Left ventricle myocardium inferior (tissue), 1 donor: ENCODE results near the gene KDM2B. TPM values are rescaled to one million over a fixed set of nuclear protein-coding genes. Genes with fewer than 3 reads are reported as not detected.

Source experiments
- DNase-seq: peaks from one replicate; pipeline ENCODE4 v3.0.0-alpha.2; 2020
- H3K27ac ChIP-seq: fragments of 200-600 bp; replicated peaks from 2 replicates; pipeline ENCODE4 v1.8.0; 2021
- H3K27me3 ChIP-seq: fragments of 200-600 bp; 2 replicates; pipeline ENCODE4 v1.8.0; 2021; ENCODE audit warnings: low read depth
- H3K36me3 ChIP-seq: fragments of 200-600 bp; 2 replicates; pipeline ENCODE4 v1.8.0; 2021
- H3K4me1 ChIP-seq: fragments of 200-600 bp; 2 replicates; pipeline ENCODE4 v1.8.0; 2021
- H3K4me3 ChIP-seq: fragments of 200-600 bp; 2 replicates; pipeline ENCODE4 v1.8.0; 2021; ENCODE audit warnings: mild to moderate bottlenecking, moderate library complexity
- H3K9me3 ChIP-seq: fragments of 200-600 bp; replicated peaks from 2 replicates; pipeline ENCODE4 v1.8.0; 2021
- intact Hi-C: fragments of 100-400 bp; cut with micrococcal nuclease; formaldehyde crosslinking; loops from one replicate; pipeline ENCODE4 v1.11.0; 2022
- total RNA-seq: library from RNA; stranded (reverse); fragmentation: NEBNext Ultra II Directional; extraction: Animal tissue kit (Norgen Biotek cat#: 25700); gene quantifications from one replicate; pipeline ENCODE4 v1.2.1, GENCODE V29; 2021
- TF ChIP-seq, protein P1 (sequence below): fragments of 200-600 bp; IDR thresholded peaks from 2 replicates; pipeline ENCODE4 v1.8.0; 2021; ENCODE audit warnings: antibody characterized with exemption, mild to moderate bottlenecking, borderline replicate concordance
- donor health status: DM: no; HTN: yes; CAD: no; lungs with severe emphysema.

The KDM2B gene
- total RNA-seq, 1 donor from 2014 or later = 13.0 TPM

DNA sequence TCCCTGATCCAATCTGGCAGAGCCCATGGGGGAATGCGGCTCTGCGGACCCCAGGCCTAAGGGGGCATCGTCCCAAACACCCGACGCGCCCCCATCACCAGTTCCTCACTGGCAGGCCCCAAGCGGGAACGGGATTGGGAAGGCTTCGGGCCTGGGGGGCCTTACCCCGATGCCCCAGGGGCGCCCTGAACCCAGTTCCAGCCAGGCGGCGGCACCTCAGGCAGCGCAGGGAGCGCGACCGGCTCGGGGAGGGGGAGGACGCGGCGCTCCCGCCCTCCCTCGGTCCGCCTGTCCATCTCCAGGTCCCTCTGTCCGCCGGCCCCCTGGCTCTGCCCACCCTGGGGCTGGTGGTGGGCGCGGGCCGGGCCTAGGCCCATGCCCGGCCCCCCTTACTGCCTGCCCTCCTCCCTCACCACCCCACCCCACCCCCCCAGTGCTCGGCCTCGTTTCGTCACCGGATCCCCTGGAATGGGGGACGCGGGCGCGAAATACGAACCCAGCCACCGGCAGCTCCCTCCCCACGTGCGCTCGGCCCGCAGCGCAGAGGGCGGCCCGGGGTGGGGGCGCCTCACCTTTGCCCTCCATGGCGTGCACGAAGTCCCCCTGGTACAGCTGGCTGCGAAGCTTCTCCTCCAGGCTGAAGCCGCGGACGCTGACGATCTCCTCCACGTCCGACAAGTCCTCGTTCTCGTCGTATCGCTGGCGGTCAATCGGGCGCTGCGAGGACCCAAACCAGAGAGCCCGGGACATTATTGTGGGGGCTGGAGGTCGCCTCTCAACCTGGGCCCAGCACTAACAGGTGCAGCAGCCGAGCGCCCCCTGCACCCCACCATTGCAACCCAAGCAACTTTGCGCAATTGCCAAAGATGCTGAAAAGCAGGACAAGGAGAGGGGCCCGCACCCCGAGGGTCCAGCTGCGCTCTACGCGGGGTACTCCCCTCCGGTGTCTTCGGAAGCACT, 2.3 kb downstream of the KDM2B start:
- peak; percentile 21 for DNase-seq
- H3K27me3 ChIP-seq = no peaks in the 10 kb centered on the region
- peak overlapping the region; percentile 87 for H3K27ac ChIP-seq
- H3K36me3 ChIP-seq = peaks cover 23% of the 10 kb centered on the region
- intact Hi-C loops = no loop called here
- no peaks in the 10 kb centered on the region for H3K9me3 ChIP-seq
- H3K4me1 ChIP-seq = peaks cover 62% of the 10 kb centered on the region
- TF ChIP-seq, protein P1, sequence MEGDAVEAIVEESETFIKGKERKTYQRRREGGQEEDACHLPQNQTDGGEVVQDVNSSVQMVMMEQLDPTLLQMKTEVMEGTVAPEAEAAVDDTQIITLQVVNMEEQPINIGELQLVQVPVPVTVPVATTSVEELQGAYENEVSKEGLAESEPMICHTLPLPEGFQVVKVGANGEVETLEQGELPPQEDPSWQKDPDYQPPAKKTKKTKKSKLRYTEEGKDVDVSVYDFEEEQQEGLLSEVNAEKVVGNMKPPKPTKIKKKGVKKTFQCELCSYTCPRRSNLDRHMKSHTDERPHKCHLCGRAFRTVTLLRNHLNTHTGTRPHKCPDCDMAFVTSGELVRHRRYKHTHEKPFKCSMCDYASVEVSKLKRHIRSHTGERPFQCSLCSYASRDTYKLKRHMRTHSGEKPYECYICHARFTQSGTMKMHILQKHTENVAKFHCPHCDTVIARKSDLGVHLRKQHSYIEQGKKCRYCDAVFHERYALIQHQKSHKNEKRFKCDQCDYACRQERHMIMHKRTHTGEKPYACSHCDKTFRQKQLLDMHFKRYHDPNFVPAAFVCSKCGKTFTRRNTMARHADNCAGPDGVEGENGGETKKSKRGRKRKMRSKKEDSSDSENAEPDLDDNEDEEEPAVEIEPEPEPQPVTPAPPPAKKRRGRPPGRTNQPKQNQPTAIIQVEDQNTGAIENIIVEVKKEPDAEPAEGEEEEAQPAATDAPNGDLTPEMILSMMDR = no peak
- H3K4me3 ChIP-seq = peak overlapping the region; percentile 74

DNA sequence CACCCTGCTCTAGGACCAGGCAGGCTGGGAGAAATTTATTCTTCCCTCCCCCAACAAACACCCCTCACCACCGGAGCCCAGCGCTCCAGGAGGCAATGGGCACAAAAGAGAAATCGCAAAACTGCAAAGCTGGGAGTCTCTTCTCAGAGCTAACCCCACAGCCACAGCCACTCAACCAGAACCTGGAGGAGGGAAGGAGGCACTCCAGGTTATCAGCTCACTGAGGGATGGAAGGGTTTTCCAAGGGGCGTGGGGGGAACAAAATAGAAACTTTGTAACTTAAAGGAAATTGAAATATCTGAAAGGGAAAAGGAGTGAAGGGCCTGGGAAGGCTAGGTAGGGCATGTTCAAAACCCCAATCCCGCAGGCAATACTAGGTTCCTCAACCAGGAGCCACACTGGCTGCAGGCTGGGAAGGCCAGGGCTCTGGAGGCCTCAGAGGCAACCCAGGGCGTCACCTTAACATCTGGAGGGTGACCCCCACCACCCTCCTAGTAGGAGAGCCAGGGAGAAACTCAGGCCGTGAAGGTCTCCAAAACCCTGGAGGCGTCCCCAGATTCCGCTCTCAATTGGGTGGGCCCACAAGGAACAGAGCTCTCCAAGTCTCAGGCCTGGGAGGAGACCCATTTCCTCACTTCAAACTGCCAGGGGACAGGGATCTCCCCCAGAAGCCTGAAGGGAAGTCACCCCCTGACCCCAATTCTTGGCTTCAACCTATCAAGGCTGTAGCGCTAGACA, 3.2 kb downstream of the KDM2B start:
- TF ChIP-seq, protein P1 = no peak
- H3K4me3 ChIP-seq = peak overlapping the region; percentile 74
- intact Hi-C loops = no loop called here
- DNase-seq = no peak
- peak overlapping the region; percentile 87 for H3K27ac ChIP-seq
- no peaks in the 10 kb centered on the region for H3K9me3 ChIP-seq
- H3K36me3 ChIP-seq = peaks cover 27% of the 10 kb centered on the region
- H3K4me1 ChIP-seq = peaks cover 59% of the 10 kb centered on the region
- no peaks in the 10 kb centered on the region for H3K27me3 ChIP-seq

DNA sequence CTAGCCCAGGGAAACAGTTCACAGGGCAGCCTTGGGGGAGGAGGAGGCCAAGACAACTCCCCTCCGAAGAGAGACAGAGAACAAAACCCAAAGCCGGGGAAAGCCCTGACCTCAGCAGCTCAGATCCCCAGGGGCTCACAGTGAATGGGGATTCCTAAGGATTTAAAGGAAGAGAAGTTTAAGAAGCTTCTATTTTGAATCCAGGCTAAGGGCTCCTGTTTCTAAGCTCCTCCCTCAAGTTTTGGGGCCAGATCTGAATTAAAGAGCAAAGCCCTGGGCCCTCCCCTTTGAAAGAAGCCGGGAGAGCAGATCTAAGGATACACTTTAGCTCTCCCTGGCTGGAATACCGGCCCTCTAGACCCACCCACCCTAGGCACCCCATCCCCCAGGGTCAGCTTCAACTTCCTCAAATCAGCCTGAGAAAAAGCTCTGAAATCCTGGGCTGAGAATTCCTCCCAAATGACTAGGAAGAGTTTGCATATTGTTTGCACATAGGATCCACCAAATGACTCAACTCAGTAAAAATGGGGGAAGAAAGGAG, 3.9 kb downstream of the KDM2B start:
- intact Hi-C loops = no loop called here
- peak overlapping the region; percentile 87 for H3K27ac ChIP-seq
- H3K36me3 ChIP-seq = peaks cover 28% of the 10 kb centered on the region
- H3K4me1 ChIP-seq = peaks cover 52% of the 10 kb centered on the region
- no peaks in the 10 kb centered on the region for H3K9me3 ChIP-seq
- H3K27me3 ChIP-seq = no peaks in the 10 kb centered on the region
- TF ChIP-seq, protein P1 = no peak
- no peak for DNase-seq
- no peak overlapping the region for H3K4me3 ChIP-seq

DNA sequence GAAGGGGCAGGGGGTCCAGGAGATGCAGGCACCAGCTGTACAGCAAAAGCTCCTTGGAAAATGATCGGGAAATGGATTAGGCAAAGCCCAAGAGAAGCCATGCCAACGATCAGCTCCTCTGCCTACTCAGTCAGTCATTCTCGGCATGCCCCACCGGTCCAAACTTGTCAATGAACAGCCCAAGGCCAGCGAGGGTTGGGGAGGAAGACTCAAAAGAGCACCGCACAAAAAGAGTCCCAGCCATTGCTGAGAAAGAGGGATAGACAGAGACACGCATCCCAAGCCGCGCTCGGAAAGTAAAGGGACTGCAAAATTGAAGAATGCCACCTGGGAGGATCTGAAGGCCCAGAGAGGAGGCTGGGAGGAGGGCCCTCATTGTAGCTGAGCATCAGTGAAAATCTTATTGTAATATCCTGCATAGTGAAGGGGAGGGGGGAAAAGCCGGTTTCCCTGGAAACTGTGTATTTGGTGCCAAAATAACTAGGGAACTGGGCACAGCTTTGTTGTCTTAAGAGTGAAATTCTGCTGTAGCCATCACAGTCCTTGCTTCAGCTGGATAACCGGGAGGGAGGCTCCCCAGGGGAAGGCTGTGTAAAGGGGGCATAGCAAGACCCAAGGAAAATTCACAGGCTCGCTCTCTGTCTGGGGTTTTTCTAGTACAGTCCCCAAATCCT, 4.7 kb downstream of the KDM2B start:
- TF ChIP-seq, protein P1 = no peak
- intact Hi-C loops = no loop called here

DNA sequence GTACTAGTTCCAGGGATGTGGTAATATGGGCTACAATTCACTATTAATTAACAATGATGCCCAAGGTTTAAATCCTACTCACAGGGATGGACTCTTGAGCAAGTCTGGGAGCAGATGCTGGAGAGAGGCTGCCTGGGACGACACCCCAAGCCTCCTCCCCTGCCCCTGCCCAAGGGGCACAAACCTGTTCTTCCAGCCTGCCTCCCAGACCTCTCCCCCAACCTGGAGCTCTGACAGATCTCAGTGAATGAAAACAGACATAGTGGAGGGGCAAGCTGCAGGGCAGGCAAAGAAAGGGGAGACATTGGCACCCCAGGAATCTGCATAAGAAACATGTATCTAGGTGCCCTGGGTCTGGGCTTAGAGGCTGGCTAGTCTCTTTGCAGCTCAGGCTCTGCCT, 5.8 kb downstream of the KDM2B start:
- TF ChIP-seq, protein P1 = no peak
- peaks cover 35% of the 10 kb centered on the region for H3K36me3 ChIP-seq
- no peaks in the 10 kb centered on the region for H3K27me3 ChIP-seq
- H3K27ac ChIP-seq = no peak overlapping the region
- H3K9me3 ChIP-seq = no peaks in the 10 kb centered on the region
- H3K4me1 ChIP-seq = peaks cover 37% of the 10 kb centered on the region
- H3K4me3 ChIP-seq = no peak overlapping the region
- intact Hi-C loops = no loop called here
- no peak for DNase-seq

More for the DNA sequence above, 4.7 kb downstream of the KDM2B start:
- Histone ChIP-seq H3K27ac (peak overlapping the region; percentile 87), H3K36me3 (peaks cover 33% of the 10 kb centered on the region), H3K4me3 (no peak overlapping the region), H3K9me3 (no peaks in the 10 kb centered on the region), H3K4me1 (peaks cover 44% of the 10 kb centered on the region), H3K27me3 (no peaks in the 10 kb centered on the region)
- no peak for DNase-seq
